Smooth muscle cell (in vitro differentiated cells): Measurements from ENCODE around the gene MGAT4A. TPM values are rescaled to one million over a fixed set of nuclear protein-coding genes. Genes with fewer than 3 reads are reported as not detected.
"Not testable (repeated sequence)": the region's sequence is repeated elsewhere in the genome, so short reads cannot be mapped to it uniquely, and the experiment has no call there.

Experiments
- DNase-seq: peaks from one replicate; lab custom pipeline; 2025; ENCODE audit not compliant: unreplicated experiment; lab: John Stamatoyannopoulos, UW
- H2AFZ ChIP-seq: fragments of 200-600 bp; sonication (generic); 2 replicates; pipeline ENCODE4 v1.6.0; 2016; ENCODE audit warnings: antibody characterized with exemption, low read depth, mild to moderate bottlenecking
- H3F3A ChIP-seq: fragments of 200-600 bp; sonication (generic); 2 replicates; pipeline ENCODE4 v1.6.0; 2017; ENCODE audit warnings: antibody characterized with exemption, low read depth
- H3K27ac ChIP-seq: fragments of 200-600 bp; sonication (generic); 2 replicates; pipeline ENCODE4 v1.5.1; 2016; ENCODE audit warnings: low read depth, mild to moderate bottlenecking
- H3K27me3 ChIP-seq: fragments of 200-600 bp; sonication (generic); 2 replicates; pipeline ENCODE4 v1.6.1; 2016; ENCODE audit warnings: low read depth, mild to moderate bottlenecking
- H3K36me3 ChIP-seq: fragments of 200-600 bp; sonication (generic); 2 replicates; pipeline ENCODE4 v1.5.1; 2016; ENCODE audit warnings: low read depth
- H3K4me1 ChIP-seq: fragments of 200-600 bp; sonication (generic); 2 replicates; pipeline ENCODE4 v1.5.1; 2016; ENCODE audit warnings: low read depth
- H3K4me2 ChIP-seq: fragments of 200-600 bp; sonication (generic); 2 replicates; pipeline ENCODE4 v1.6.0; 2016; ENCODE audit warnings: mild to moderate bottlenecking
- H3K4me3 ChIP-seq: fragments of 200-600 bp; sonication (generic); 2 replicates; pipeline ENCODE4 v1.5.1; 2016; ENCODE audit warnings: mild to moderate bottlenecking
- H3K79me2 ChIP-seq: fragments of 200-600 bp; sonication (generic); 2 replicates; pipeline ENCODE4 v1.6.0; 2016; ENCODE audit warnings: low read depth, mild to moderate bottlenecking
- H3K9ac ChIP-seq: fragments of 200-600 bp; sonication (generic); 2 replicates; pipeline ENCODE4 v1.6.0; 2016; ENCODE audit warnings: low read depth
- H3K9me3 ChIP-seq: fragments of 200-600 bp; sonication (generic); replicated peaks from 2 replicates; pipeline ENCODE4 v1.5.1; 2016; ENCODE audit warnings: low read depth
- H4K20me1 ChIP-seq: fragments of 200-600 bp; sonication (generic); 2 replicates; pipeline ENCODE4 v1.6.0; 2016; ENCODE audit warnings: low read depth
- CTCF ChIP-seq: fragments of 200-600 bp; sonication (generic); IDR thresholded peaks from 2 replicates; pipeline ENCODE4 v1.5.1; 2017; ENCODE audit warnings: borderline replicate concordance, mild to moderate bottlenecking, antibody characterized with exemption; ENCODE audit not compliant: insufficient read depth, poor library complexity, severe bottlenecking
- WGBS: methylation state at CpG from one replicate; pipeline ENCODE4 v1.1.7; 2016; ENCODE audit warnings: low lambda C conversion rate; 5-methylcytosine and 5-hydroxymethylcytosine counted together
- polyA plus RNA-seq: library from polyadenylated mRNA; unstranded; fragments of >200 nt; fragmentation: Nextera tagmentation; extraction: Ambion mirVana; gene quantifications from 2 replicates; pipeline ENCODE4 v1.2.1, GENCODE V29; 2016
- total RNA-seq: library from RNA; depleted of rRNA; stranded (reverse); fragments of >200 nt; gene quantifications from 2 replicates; pipeline ENCODE4 v1.2.3, GENCODE V29; 2014

Gene MGAT4A
- total and polyA plus RNA-seq, 2 experiments from 2014 or later: 1.4 to 8.9 TPM

- H2AFZ ChIP-seq: no peak overlapping the region
These were observed 22.9 kb upstream of the MGAT4A start for GRCh38 chr2:98753801-98754200.

GRCh38 chr2:98752711-98753110 is 21.8 kb upstream of the MGAT4A start:
- DNase-seq, H3K9me3 ChIP-seq, H3K4me3 ChIP-seq, H3K27ac ChIP-seq, H3K9ac ChIP-seq, H4K20me1 ChIP-seq, H3K79me2 ChIP-seq, H3K27me3 ChIP-seq, H3K36me3 ChIP-seq, H3K4me1 ChIP-seq, H3K4me2 ChIP-seq, H3F3A ChIP-seq, H2AFZ ChIP-seq: not testable (repeated sequence)
- 94% methylated on average over 4 of the region's 4 CpGs for WGBS

More at GRCh38 chr2:98753801-98754200, 22.9 kb upstream of the MGAT4A start:
- H4K20me1 ChIP-seq: no peaks in the 10 kb centered on the region
- H3K36me3 ChIP-seq: no peaks in the 10 kb centered on the region
- no peak overlapping the region for H3K9ac ChIP-seq
- no peaks in the 10 kb centered on the region for H3K4me1 ChIP-seq
- no peak overlapping the region for H3K27ac ChIP-seq
- H3K27me3 ChIP-seq: no peaks in the 10 kb centered on the region
- H3F3A ChIP-seq: no peaks in the 10 kb centered on the region
- H3K4me2 ChIP-seq: no peak overlapping the region
- no peak overlapping the region for H3K4me3 ChIP-seq
- H3K9me3 ChIP-seq: no peaks in the 10 kb centered on the region
- H3K79me2 ChIP-seq: no peaks in the 10 kb centered on the region
- no peak for DNase-seq
- TF ChIP-seq CTCF: no peak

- H3K9me3 ChIP-seq: no peaks in the 10 kb centered on the region
- H3K27ac ChIP-seq: no peak overlapping the region
- H2AFZ ChIP-seq: no peak overlapping the region
- TF ChIP-seq CTCF: no peak
- H4K20me1 ChIP-seq: no peaks in the 10 kb centered on the region
- no peaks in the 10 kb centered on the region for H3K36me3 ChIP-seq
- no peak overlapping the region for H3K4me2 ChIP-seq
- no peaks in the 10 kb centered on the region for H3K27me3 ChIP-seq
- H3K4me1 ChIP-seq: no peaks in the 10 kb centered on the region
- no peak overlapping the region for H3K4me3 ChIP-seq
- DNase-seq: no peak
- H3F3A ChIP-seq: peaks cover 4% of the 10 kb centered on the region
- no peak overlapping the region for H3K9ac ChIP-seq
- no peaks in the 10 kb centered on the region for H3K79me2 ChIP-seq
- 97% methylated on average over 1 of the region's 1 CpG for WGBS
These were observed 20.8 kb upstream of the MGAT4A start for GRCh38 chr2:98751748-98752147.

- no peak overlapping the region for H3K27ac ChIP-seq
- H3K27me3 ChIP-seq: no peaks in the 10 kb centered on the region
- H4K20me1 ChIP-seq: no peaks in the 10 kb centered on the region
- H2AFZ ChIP-seq: no peak overlapping the region
- no peak overlapping the region for H3K4me3 ChIP-seq
- H3K9me3 ChIP-seq: no peaks in the 10 kb centered on the region
- TF ChIP-seq CTCF: no peak
- no peaks in the 10 kb centered on the region for H3K36me3 ChIP-seq
- peaks cover 4% of the 10 kb centered on the region for H3F3A ChIP-seq
- H3K4me1 ChIP-seq: no peaks in the 10 kb centered on the region
- H3K9ac ChIP-seq: no peak overlapping the region
- no peaks in the 10 kb centered on the region for H3K79me2 ChIP-seq
- DNase-seq: no peak
- 93% methylated on average over 9 of the region's 9 CpGs for WGBS
- no peak overlapping the region for H3K4me2 ChIP-seq
These were observed 19.8 kb upstream of the MGAT4A start for GRCh38 chr2:98750593-98751282.
